Hematopoietic multipotent progenitor cell treated with erythropoietin and hydrocortisone succinate and interleukin-3 and kit ligand, for 15 days (in vitro differentiated cells): ENCODE data around the gene GOSR1.

Experiments
- DNase-seq: peaks from one replicate; pipeline ENCODE4 v3.0.0-alpha.2; 2015; ENCODE audit warnings: low spot score

GOSR1 gene

DNA sequence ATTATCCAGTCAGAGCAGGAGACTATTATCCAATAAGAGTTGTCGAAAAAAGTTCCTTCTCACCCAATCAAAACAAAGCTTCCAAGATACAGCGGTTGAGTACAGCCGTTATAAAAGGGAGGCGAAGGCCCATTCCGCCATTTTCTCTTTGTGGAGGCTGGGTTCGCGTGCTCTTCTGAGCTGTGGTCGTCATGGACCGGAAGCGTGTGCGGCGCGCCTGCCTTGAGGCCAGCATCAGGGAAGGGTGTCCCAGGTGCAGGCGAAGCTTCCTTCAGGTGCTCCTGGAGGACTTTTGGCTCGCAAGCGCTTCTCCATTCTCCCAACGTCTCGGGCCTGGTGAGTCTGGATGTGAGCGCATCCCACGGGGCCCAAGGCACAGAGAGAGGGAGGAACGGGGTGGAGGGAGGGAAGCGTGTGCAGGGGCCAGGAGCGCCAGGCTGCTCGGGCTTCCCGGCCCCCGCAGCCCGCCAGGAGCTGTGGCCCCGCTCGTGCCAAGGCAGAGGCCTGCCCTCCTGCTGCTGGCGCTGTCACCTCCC, 99.2 kb downstream of the GOSR1 start:
- no peak for DNase-seq
